GM20431 (cell line): ENCODE data around the gene ZNF581.

Experiments used
- in situ Hi-C: fragments of 300-500 bp; cut with MseI, MboI; formaldehyde crosslinking; loops from one replicate; pipeline ENCODE4 v1.15.0; 2020; ENCODE audit warnings: low sequenced_read_pairs; ENCODE audit not compliant: unreplicated experiment

Gene ZNF581

GRCh38 chr19:55660404-55660803 lies 17.0 kb downstream of the ZNF581 start:
- in situ Hi-C loops = no loop called here

DNA sequence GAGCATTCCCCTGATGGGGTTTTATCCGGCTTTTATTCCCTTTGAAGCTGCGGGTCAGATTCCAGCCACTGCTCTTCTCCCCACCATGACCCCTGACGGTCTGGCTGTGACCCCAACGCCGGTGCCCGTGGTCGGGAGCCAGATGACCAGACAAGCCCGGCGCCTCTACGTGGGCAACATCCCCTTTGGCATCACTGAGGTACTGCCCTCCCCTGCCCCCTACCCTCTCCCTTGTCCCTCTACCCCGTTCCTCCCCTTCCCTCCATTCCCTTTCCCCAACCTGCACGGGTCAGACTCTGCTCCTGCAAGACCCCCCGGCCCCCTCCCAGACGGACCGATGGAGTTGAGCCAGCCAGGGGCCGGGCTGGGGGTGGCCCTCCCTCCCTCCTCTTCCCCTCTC lies 17.5 kb downstream of the ZNF581 start:
- in situ Hi-C loops = no loop called here

DNA sequence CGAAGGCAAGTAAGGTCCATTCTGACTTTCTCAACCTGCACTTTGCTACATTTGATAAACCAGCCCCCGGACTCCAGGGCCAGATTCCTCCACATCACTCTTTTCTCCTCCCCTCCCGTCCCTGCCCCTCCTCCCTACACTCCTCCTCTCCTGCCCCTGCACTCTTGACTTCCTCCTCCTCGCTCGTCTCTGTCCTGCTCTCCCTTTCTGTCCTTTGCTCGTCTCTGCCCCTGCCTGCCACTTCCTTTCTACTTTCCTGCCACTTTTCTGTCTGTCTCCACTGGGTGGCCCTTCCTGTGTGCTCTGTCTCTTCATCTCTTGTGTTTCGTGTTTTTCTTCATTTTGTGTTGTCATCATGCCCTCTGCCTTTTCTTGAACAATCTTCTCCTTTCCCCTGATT lies 18.4 kb downstream of the ZNF581 start:
- in situ Hi-C loops = no loop called here

DNA sequence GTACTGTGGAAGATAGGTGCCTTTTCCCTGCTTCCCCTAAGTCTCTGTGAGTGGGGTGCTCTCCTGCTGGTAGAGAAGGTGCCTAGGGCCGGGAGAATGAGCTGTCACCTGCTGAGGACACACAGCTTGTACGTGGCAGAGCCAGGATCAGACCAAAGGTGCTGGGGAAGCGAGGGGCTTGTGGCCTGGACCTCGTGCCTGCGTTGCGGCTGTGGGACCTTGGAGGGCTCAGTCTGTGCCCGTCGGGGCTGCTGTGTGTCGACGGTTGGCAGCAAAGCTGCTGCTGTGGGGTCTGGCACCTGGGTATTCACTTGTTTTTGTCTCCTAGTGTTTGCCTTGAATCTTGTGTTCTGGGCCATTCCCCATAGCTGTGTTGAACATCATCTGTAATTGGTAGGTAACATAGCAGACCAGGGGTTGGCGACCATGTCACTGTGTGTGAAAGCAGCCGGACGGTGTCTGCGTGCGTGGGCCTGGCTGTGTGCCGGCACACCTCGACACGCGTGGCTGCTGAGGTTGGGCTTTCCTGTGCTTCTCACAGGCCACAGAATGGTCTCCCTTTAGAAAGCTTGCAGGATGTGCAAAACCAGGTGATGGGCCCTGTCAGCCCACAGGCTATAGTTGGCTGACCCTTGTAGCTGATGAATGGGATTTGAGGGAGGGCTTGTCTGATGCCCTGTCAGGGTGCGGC lies 20.5 kb downstream of the ZNF581 start:
- in situ Hi-C loops = no loop called here

- in situ Hi-C loops = no loop called here
Measured at GRCh38 chr19:55666343-55667005, 23.0 kb downstream of the ZNF581 start.

- in situ Hi-C loops = no loop called here
Measured at GRCh38 chr19:55667006-55667381, 23.5 kb downstream of the ZNF581 start.

DNA sequence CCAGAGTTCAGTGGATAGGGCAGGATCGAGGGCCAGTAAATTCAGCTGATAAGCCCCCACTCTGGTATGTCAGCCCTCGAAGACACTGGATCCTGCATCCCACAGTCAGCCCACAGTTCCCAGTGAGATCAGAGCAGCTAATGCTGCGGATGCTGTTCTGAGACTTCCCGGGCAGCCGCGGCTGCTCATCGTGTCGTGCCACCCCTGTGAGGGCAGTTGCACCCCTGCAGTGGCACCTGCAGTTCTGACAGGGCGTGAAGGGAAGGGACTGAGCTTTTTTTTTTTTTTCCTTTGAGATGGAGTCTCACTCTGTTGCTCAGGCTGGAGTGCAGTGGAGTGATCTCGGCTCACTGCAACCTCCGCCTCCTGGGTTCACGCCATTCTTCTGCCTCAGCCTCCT lies 24.1 kb downstream of the ZNF581 start:
- in situ Hi-C loops = no loop called here

- in situ Hi-C loops = no loop called here
Measured at GRCh38 chr19:55667958-55668357, 24.5 kb downstream of the ZNF581 start.

GRCh38 chr19:55668603-55669348 lies 25.3 kb downstream of the ZNF581 start:
- in situ Hi-C loops = no loop called here

DNA sequence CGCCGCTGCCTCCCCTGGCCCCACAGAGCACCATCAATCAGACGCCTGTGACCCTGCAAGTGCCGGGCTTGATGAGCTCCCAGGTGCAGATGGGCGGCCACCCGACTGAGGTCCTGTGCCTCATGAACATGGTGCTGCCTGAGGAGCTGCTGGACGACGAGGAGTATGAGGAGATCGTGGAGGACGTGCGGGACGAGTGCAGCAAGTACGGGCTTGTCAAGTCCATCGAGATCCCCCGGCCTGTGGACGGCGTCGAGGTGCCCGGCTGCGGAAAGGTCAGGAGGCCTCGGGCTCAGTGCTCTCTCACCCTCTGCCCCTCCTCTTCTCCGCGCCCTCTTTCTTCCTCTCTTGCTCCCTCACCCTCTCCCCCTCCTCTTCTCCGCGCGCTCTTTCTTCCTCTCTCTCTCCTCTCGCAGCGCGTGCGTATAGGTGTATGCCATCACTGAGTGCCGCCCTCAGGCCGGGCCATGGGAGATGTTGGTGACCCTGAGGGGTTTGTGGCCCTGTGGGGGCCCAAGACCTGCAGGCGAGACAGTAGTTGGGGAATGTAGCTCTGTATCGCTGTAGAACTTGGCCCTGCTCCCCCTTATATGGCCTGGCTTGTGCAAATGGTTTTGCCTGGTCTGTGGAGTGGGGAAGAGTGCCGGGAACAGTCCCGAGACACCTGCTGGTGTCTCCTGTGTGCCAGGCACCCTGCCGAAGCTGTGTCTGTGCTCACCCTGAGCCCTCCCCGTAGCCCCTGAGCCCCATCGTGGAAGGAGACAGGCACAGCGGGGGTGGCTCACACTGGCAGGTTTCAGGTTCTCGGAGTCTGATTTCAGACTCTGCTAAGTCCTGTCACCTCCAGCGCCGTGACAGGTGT lies 26.2 kb downstream of the ZNF581 start:
- in situ Hi-C loops = no loop called here

GRCh38 chr19:55670280-55671053 lies 27.0 kb downstream of the ZNF581 start:
- in situ Hi-C loops = no loop called here

GRCh38 chr19:55671054-55671378 lies 27.6 kb downstream of the ZNF581 start:
- in situ Hi-C loops = no loop called here

GRCh38 chr19:55672418-55672817 lies 29.0 kb downstream of the ZNF581 start:
- in situ Hi-C loops = no loop called here

DNA sequence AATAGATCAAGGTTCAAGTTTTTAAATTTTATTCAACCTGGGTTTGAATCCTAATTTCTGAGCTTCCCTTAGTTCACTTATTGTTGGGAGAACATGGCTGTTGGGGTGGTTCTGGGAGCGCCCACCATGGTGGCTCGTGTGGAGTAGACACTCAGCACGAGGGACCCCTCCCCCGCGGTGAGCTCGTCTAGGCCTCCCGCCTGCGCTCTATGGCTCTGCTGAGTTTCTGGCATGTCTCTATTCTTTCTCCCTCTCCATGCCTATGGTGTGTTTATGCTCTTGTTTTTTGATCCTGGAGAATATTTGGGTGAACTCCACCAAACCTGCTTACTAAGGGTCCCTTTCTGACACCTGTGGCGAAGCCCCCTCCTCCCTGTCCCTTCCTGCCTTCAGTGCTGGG lies 30.0 kb downstream of the ZNF581 start:
- in situ Hi-C loops = no loop called here

DNA sequence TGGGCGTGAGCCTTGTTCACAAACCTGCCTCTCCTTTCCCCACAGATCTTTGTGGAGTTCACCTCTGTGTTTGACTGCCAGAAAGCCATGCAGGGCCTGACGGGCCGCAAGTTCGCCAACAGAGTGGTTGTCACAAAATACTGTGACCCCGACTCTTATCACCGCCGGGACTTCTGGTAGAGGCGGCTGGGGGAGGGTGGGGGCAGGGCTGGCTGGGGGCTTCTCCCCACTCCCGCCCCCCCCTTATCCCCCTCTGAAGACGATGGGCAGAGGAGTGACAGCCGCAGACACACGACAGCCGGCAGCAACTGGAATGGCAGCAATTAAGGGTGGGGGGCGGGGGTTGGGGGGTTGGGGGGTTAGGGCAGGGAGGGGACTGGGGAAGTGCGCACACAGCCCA lies 30.4 kb downstream of the ZNF581 start:
- in situ Hi-C loops = no loop called here

DNA sequence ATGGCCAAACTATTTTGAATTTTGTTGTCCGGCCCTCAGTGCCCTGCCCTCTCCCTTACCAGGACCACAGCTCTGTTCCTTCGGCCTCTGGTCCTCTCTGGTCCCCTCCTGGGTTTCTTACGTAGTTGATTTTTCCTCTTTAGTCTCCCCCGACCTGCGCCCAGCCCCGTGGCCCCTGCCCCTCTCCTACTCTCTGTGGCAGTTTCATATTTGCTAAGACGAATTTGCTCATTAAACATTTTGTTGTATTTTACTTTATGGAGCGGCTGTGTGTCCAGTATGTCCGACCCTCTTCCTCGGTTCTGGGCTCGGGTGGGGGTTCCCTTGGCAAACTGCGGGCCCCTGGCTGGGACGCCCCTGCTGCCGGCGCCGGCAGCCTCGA lies 31.0 kb downstream of the ZNF581 start:
- in situ Hi-C loops = no loop called here

GRCh38 chr19:55674841-55675660 lies 31.6 kb downstream of the ZNF581 start, which contains the start of gene EPN1:
Gene EPN1, plus strand, starts transcription at chr19:55675226. Its CDS starts 3,402 bp downstream, at chr19:55678628.
- in situ Hi-C loops = no loop called here

- in situ Hi-C loops = no loop called here
Measured at GRCh38 chr19:55675661-55676354, 32.4 kb downstream of the ZNF581 start.
